ENCODE results near the gene SMIM10L2A. TPM values are rescaled to one million over a fixed set of nuclear protein-coding genes. Genes with fewer than 3 reads are reported as not detected.
A peak's percentile ranks its signal among the peaks of the same experiment; 100 is the strongest.

The SMIM10L2A gene
- total and polyA plus RNA-seq, 2 of the 8 experiments (the other 6 are each of a cell fraction or from before 2014, with no cell fraction given), result 5.0 to 7.5 TPM

DNA sequence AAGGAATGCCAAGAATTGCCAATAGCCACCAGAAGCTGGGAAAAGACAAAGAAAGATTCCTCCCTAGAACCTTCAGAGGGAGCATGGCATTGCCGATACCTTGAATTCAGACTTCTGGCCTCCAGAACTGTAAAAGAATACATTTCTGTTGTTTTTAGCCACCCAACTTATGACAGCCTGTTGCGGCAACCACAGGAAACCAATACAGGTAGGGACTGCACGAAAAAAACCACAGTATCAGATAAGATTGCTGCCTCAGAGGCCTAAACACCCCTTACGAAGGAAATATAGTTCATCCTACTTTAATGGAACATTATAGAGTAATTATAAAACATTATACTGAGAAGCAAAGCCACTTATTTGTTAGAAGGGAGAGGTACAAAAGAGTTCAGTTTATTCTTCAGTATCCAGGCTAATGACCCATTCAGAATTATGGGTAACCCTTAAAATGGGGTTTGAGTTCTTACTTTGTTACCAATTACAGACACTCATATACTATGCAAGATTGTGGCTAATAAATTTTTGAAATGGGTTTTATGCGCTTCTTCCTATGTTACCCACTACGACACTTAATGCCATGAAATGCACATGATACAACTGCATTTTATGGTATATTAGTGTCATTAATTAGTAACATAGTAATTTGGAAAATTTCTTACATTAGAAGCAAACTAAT lies 37.4 kb upstream of the SMIM10L2A start:
- POLR2A ChIA-PET (ENCODE audit: partially characterized antibody), result no interaction called here
- Histone ChIP-seq H3K23ac (ENCODE audit: insufficient read length) (no peak overlapping the region), H2BK20ac (ENCODE audit: low read length) (no peak overlapping the region), H3K4me3 (ENCODE audit: extremely low read depth in 1 of 4, insufficient read depth in 2 of 4, low read depth in 3 of 4, low read length in 4 of 4) (no peak overlapping the region), H3K56ac (replicated peaks; ENCODE audit: insufficient read length, low read depth, low read length) (no peak overlapping the region), H4K8ac (ENCODE audit: extremely low read depth, insufficient read depth, low read length) (no peak overlapping the region), H3K18ac (ENCODE audit: extremely low read depth, low read length) (no peak overlapping the region), H2BK5ac (ENCODE audit: low read depth, low read length) (no peak overlapping the region), H3K23me2 (ENCODE audit: low read depth, low read length) (no peaks in the 10 kb centered on the region), H2AFZ (ENCODE audit: low read length) (no peak overlapping the region), H3K14ac (ENCODE audit: insufficient read length) (no peak overlapping the region), H3K79me1 (ENCODE audit: low read depth, low read length) (no peaks in the 10 kb centered on the region), H3K36me3 (ENCODE audit: control insufficient read depth in 2 of 4, insufficient read depth in 4 of 4, low read length in 3 of 4) (no peaks in the 10 kb centered on the region), H3K79me2 (ENCODE audit: control insufficient read depth in 1 of 2, insufficient read depth in 2 of 2, low read length in 2 of 2) (no peaks in the 10 kb centered on the region), H3K9me3 (ENCODE audit: insufficient read depth in 2 of 2, low read depth in 1 of 2, low read length in 1 of 2) (no peaks in the 10 kb centered on the region), H3K4me2 (ENCODE audit: insufficient read depth in 1 of 2, low read depth in 2 of 2, low read length in 2 of 2) (no peak overlapping the region), H2BK15ac (ENCODE audit: low read length) (no peak overlapping the region), H2BK12ac (ENCODE audit: low read depth, low read length) (no peak overlapping the region), H3K27me3 (replicated peaks in 1 of 4; ENCODE audit: control insufficient read depth in 3 of 4, extremely low read depth in 1 of 4, insufficient read depth in 3 of 4, low read length in 3 of 4) (no peaks in the 10 kb centered on the region), H3K9ac (replicated peaks in 1 of 4; ENCODE audit: extremely low read depth in 1 of 4, low read depth in 3 of 4, low read length in 3 of 4) (no peak overlapping the region), H3K27ac (ENCODE audit: low read depth, low read length) (no peak overlapping the region), H2AK5ac (ENCODE audit: low read depth, low read length) (no peak overlapping the region), H4K20me1 (replicated peaks in 1 of 2; ENCODE audit: control insufficient read depth in 1 of 2, insufficient read depth in 2 of 2, low read length in 2 of 2) (no peaks in the 10 kb centered on the region), H3K4me1 (replicated peaks in 1 of 4; ENCODE audit: control insufficient read depth in 3 of 4, insufficient read depth in 4 of 4, low read length in 3 of 4) (no peaks in the 10 kb centered on the region; a peak in 1 of 7 replicates), H4K91ac (replicated peaks; ENCODE audit: insufficient read length, low read length) (no peak overlapping the region), H4K5ac (ENCODE audit: insufficient read length, low read depth, low read length) (no peak overlapping the region), H3K4ac (replicated peaks; ENCODE audit: insufficient read length, low read depth, low read length) (no peak overlapping the region), H2BK120ac (replicated peaks; ENCODE audit: low read depth, low read length) (no peak overlapping the region)
- DNase-seq (ENCODE audit: low read depth in 1 of 2, low spot score in 2 of 2), result no peak
- TF ChIP-seq ZNF274 (IDR thresholded peaks at IDR 0.05; ENCODE audit: borderline replicate concordance, extremely low read depth, low read length) (no peak), SUZ12 (IDR thresholded peaks at IDR 0.05; ENCODE audit: low read length) (no peak), KDM4A (IDR thresholded peaks at IDR 0.05; ENCODE audit: low read depth, low read length, severe bottlenecking) (no peak), PHF8 (conservative IDR thresholded peaks at IDR 0.05; ENCODE audit: low read depth, low read length) (no peak), TBP (IDR thresholded peaks at IDR 0.05; ENCODE audit: low read depth, low read length) (no peak), RAD21 (IDR thresholded peaks at IDR 0.05 in 1 of 2, conservative IDR thresholded peaks at IDR 0.05 in 1 of 2; ENCODE audit: low read depth in 2 of 2, low read length in 2 of 2) (no peak), SIRT6 (IDR thresholded peaks at IDR 0.05; ENCODE audit: low read length) (no peak), SIN3A (conservative IDR thresholded peaks at IDR 0.05 in 1 of 2, IDR thresholded peaks at IDR 0.05 in 1 of 2; ENCODE audit: low read depth in 1 of 2, low read length in 2 of 2) (no peak), EZH2 (IDR thresholded peaks at IDR 0.05; ENCODE audit: low read depth, low read length, severe bottlenecking) (no peak), TEAD4 (IDR thresholded peaks at IDR 0.05; ENCODE audit: low read depth, low read length) (no peak), ASH2L (IDR thresholded peaks at IDR 0.05; ENCODE audit: low read length) (no peak), RFX5 (IDR thresholded peaks at IDR 0.05; ENCODE audit: borderline replicate concordance, low read depth, low read length) (no peak)
- TF ChIP-seq, protein P1, sequence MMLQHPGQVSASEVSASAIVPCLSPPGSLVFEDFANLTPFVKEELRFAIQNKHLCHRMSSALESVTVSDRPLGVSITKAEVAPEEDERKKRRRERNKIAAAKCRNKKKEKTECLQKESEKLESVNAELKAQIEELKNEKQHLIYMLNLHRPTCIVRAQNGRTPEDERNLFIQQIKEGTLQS (IDR thresholded peaks at IDR 0.05; ENCODE audit: insufficient read depth, low read depth, low read length), result no peak
- CTCF ChIA-PET (ENCODE audit: partially characterized antibody), result no interaction called here
- 88% methylated on average over 6 of the region's 6 CpGs; no CpG with 5 or more reads in 1 of the 2 experiments for WGBS, 2 experiments (ENCODE audit: extremely low coverage in 1 of 2, insufficient coverage in 1 of 2, insufficient read length in 1 of 2, insufficient replicate concordance in 2 of 2, low coverage in 1 of 2, low lambda C conversion rate in 2 of 2, missing lambda C conversion rate in 1 of 2)
- FAIRE-seq, result peak; percentile 28
